H9 (cell line): ENCODE measurements around the gene MIOS. TPM values are rescaled to one million over a fixed set of nuclear protein-coding genes. Genes with fewer than 3 reads are reported as not detected.

Experiments used
- DNase-seq: peaks from one replicate; pipeline ENCODE4 v3.0.0-alpha.2; 2017
- H2AFZ ChIP-seq: one replicate; pipeline ENCODE4 v1.6.1; 2013; ENCODE audit warnings: mild to moderate bottlenecking, low read length, control low read depth, moderate library complexity
- H2AK5ac ChIP-seq: 2 replicates; pipeline ENCODE4 v1.6.1; 2013; ENCODE audit warnings: low read length, control low read depth, mixed read lengths; ENCODE audit not compliant: insufficient read length
- H2BK120ac ChIP-seq: one replicate; pipeline ENCODE4 v1.6.1; 2013; ENCODE audit warnings: low read depth, mild to moderate bottlenecking, low read length, control low read depth, inconsistent platforms; ENCODE audit not compliant: poor library complexity, severe bottlenecking
- H2BK12ac ChIP-seq: 2 replicates; pipeline ENCODE4 v1.6.1; 2013; ENCODE audit warnings: low read length, control low read depth, mixed read lengths, low read depth; ENCODE audit not compliant: insufficient read length
- H2BK15ac ChIP-seq: 2 replicates; pipeline ENCODE4 v1.6.1; 2013; ENCODE audit warnings: low read depth, low read length, control low read depth
- H2BK20ac ChIP-seq: one replicate; pipeline ENCODE4 v1.6.1; 2013; ENCODE audit warnings: low read depth, mild to moderate bottlenecking, low read length, control low read depth, inconsistent platforms; ENCODE audit not compliant: poor library complexity, severe bottlenecking
- H2BK5ac ChIP-seq: 2 replicates; pipeline ENCODE4 v1.6.1; 2013; ENCODE audit warnings: low read length, control low read depth, mixed read lengths; ENCODE audit not compliant: insufficient read length
- H3K14ac ChIP-seq: 2 replicates; pipeline ENCODE4 v1.6.1; 2013; ENCODE audit warnings: low read length, control low read depth; ENCODE audit not compliant: insufficient read depth
- H3K18ac ChIP-seq: 2 replicates; pipeline ENCODE4 v1.6.1; 2013; ENCODE audit warnings: low read depth, mild to moderate bottlenecking, mixed read lengths, low read length, control low read depth; ENCODE audit not compliant: insufficient read length
- H3K23ac ChIP-seq: 2 replicates; pipeline ENCODE4 v1.6.1; 2013; ENCODE audit warnings: low read length, control low read depth, mixed read lengths, low read depth; ENCODE audit not compliant: insufficient read length
- H3K23me2 ChIP-seq: 2 replicates; pipeline ENCODE4 v1.6.1; 2013; ENCODE audit warnings: low read depth, mild to moderate bottlenecking, mixed read lengths, low read length, control low read depth; ENCODE audit not compliant: insufficient read length, poor library complexity, severe bottlenecking
- H3K27ac ChIP-seq: 2 replicates; pipeline ENCODE4 v1.5.1; 2013; ENCODE audit warnings: low read length, control low read depth, mixed read lengths, low read depth; ENCODE audit not compliant: insufficient read length
- H3K27me3 ChIP-seq: 2 replicates; pipeline ENCODE4 v1.6.1; 2013; ENCODE audit warnings: low read length, control low read depth, inconsistent platforms; ENCODE audit not compliant: insufficient read depth
- H3K4ac ChIP-seq: 2 replicates; pipeline ENCODE4 v1.6.1; 2013; ENCODE audit warnings: low read depth, mild to moderate bottlenecking, control low read depth, inconsistent platforms, low read length, moderate library complexity
- H3K4me1 ChIP-seq: 2 replicates; pipeline ENCODE4 v1.6.1; 2013; ENCODE audit warnings: low read length, control low read depth, inconsistent platforms; ENCODE audit not compliant: insufficient read depth
- H3K4me2 ChIP-seq: 2 replicates; pipeline ENCODE4 v1.6.1; 2013; ENCODE audit warnings: low read length, control low read depth, mixed read lengths; ENCODE audit not compliant: insufficient read length, insufficient read depth
- H3K56ac ChIP-seq: 2 replicates; pipeline ENCODE4 v1.6.1; 2013; ENCODE audit warnings: low read depth, mild to moderate bottlenecking, mixed read lengths, low read length, control low read depth; ENCODE audit not compliant: insufficient read length
- H3K79me1 ChIP-seq: 2 replicates; pipeline ENCODE4 v1.6.1; 2013; ENCODE audit warnings: low read depth, mild to moderate bottlenecking, moderate library complexity, low read length, control low read depth, inconsistent platforms; ENCODE audit not compliant: insufficient read depth, poor library complexity, severe bottlenecking
- H3K79me2 ChIP-seq: 2 replicates; pipeline ENCODE4 v1.6.1; 2013; ENCODE audit warnings: low read length, control low read depth, inconsistent platforms; ENCODE audit not compliant: insufficient read depth
- H3K9ac ChIP-seq: 2 replicates; pipeline ENCODE4 v1.6.1; 2013; ENCODE audit warnings: low read length, control low read depth, mixed read lengths; ENCODE audit not compliant: insufficient read length; ENCODE audit errors: extremely low read depth
- H3K9me3 ChIP-seq: one replicate; pipeline ENCODE4 v1.6.1; 2013; ENCODE audit warnings: low read depth, low read length, inconsistent platforms; ENCODE audit not compliant: control insufficient read depth
- H3T11ph ChIP-seq: one replicate; pipeline ENCODE4 v1.6.1; 2013; ENCODE audit warnings: mild to moderate bottlenecking, low read length, control low read depth, inconsistent platforms
- H4K20me1 ChIP-seq: one replicate; pipeline ENCODE4 v1.6.1; 2013; ENCODE audit not compliant: control insufficient read depth, insufficient read length, insufficient read depth
- H4K5ac ChIP-seq: 2 replicates; pipeline ENCODE4 v1.6.1; 2013; ENCODE audit warnings: low read depth, mild to moderate bottlenecking, mixed read lengths, low read length, control low read depth; ENCODE audit not compliant: insufficient read length
- H4K8ac ChIP-seq: replicated peaks from 2 replicates; pipeline ENCODE4 v1.6.1; 2013; ENCODE audit warnings: low read length, control low read depth, mixed read lengths, low read depth; ENCODE audit not compliant: insufficient read length
- H4K91ac ChIP-seq: 2 replicates; pipeline ENCODE4 v1.6.1; 2013; ENCODE audit warnings: low read depth, mild to moderate bottlenecking, moderate library complexity, mixed read lengths, low read length, control low read depth; ENCODE audit not compliant: insufficient read length
- H3K27ac Mint-ChIP-seq, 3 experiments: 2 replicates in 2 of 3; 3 replicates in 1 of 3; pipeline ENCODE4 v1.8.0; 2020 to 2021; ENCODE audit warnings: mixed read lengths in 3 of 3, mild to moderate bottlenecking in 1 of 3, moderate library complexity in 1 of 3
- H3K27me3 Mint-ChIP-seq: 2 replicates; pipeline ENCODE4 v1.8.0; 2021; ENCODE audit warnings: low read depth, mild to moderate bottlenecking, moderate library complexity, mixed read lengths
- H3K36me3 Mint-ChIP-seq, 3 experiments: 2 replicates in 2 of 3; 3 replicates in 1 of 3; pipeline ENCODE4 v1.8.0; 2020 to 2021; ENCODE audit warnings: low read depth in 3 of 3, mixed read lengths in 3 of 3; ENCODE audit not compliant: insufficient read depth in 1 of 3
- H3K4me1 Mint-ChIP-seq, 2 experiments: 2 replicates each; pipeline ENCODE4 v1.8.0; 2020; ENCODE audit warnings: mixed read lengths in 2 of 2
- H3K4me3 Mint-ChIP-seq, 2 experiments: 2 replicates in 1 of 2; 3 replicates in 1 of 2; pipeline ENCODE4 v1.8.0; 2020 to 2021; ENCODE audit warnings: mild to moderate bottlenecking in 2 of 2, mixed read lengths in 2 of 2, moderate library complexity in 1 of 2
- H3K9me3 Mint-ChIP-seq, 2 experiments: 2 replicates in 1 of 2; 3 replicates in 1 of 2; pipeline ENCODE4 v1.8.0; 2020; ENCODE audit warnings: mild to moderate bottlenecking in 2 of 2, mixed read lengths in 2 of 2, moderate library complexity in 1 of 2
- CTCF ChIP-seq: fragments of 200-600 bp; sonication (generic); conservative IDR thresholded peaks from 3 replicates; pipeline ENCODE4 v1.8.0; 2021; ENCODE audit warnings: antibody characterized with exemption, mild to moderate bottlenecking
- WGBS: extraction: QIAGEN DNeasy Blood & Tissue Kit; methylation state at CpG from one replicate; pipeline ENCODE4 v1.1.7; 2013; ENCODE audit warnings: missing lambda C conversion rate, low lambda C conversion rate, mixed read lengths; ENCODE audit not compliant: insufficient read length; ENCODE audit errors: extremely low coverage; 5-methylcytosine and 5-hydroxymethylcytosine counted together
- total RNA-seq: library from RNA; stranded (reverse); gene quantifications from 2 replicates; pipeline ENCODE4 v1.2.1, GENCODE V29; 2021

MIOS gene
- total RNA-seq, 1 experiment from 2014 or later, result 46.4 TPM

GRCh38 chr7:7628476-7628875 is 61.8 kb downstream of the MIOS start:
- Mint-ChIP-seq H3K4me3 (no peak overlapping the region), H3K27me3 (no peaks in the 10 kb centered on the region; the same call in 1 of the 2 replicates), H3K36me3 (peaks cover 21 to 38% (median 25%) of the 10 kb centered on the region in 3 experiments), H3K9me3 (peaks cover 35 to 41% of the 10 kb centered on the region in 2 experiments), H3K27ac (no peak overlapping the region), H3K4me1 (peaks cover 3 to 5% of the 10 kb centered on the region in 2 experiments; a peak in 1 of 4 replicates)
- no peak for DNase-seq
- H3K4me1 ChIP-seq, result no peaks in the 10 kb centered on the region
- H3K56ac ChIP-seq, result no peak overlapping the region
- H3K14ac ChIP-seq, result no peak overlapping the region
- no peak overlapping the region for H2BK20ac ChIP-seq
- no peaks in the 10 kb centered on the region for H3K9me3 ChIP-seq
- no peak overlapping the region for H2AFZ ChIP-seq
- H3K18ac ChIP-seq, result no peak overlapping the region
- H3K4me2 ChIP-seq, result no peak overlapping the region
- no peak overlapping the region for H3K4ac ChIP-seq
- no peaks in the 10 kb centered on the region for H4K20me1 ChIP-seq
- no peak overlapping the region for H3T11ph ChIP-seq
- H3K27me3 ChIP-seq, result no peaks in the 10 kb centered on the region
- no peak overlapping the region for H2AK5ac ChIP-seq
- H2BK120ac ChIP-seq, result no peak overlapping the region
- no peak overlapping the region for H3K23ac ChIP-seq
- no peak overlapping the region for H4K5ac ChIP-seq
- no peak overlapping the region for H4K91ac ChIP-seq
- no peak overlapping the region for H4K8ac ChIP-seq
- H3K27ac ChIP-seq, result no peak overlapping the region
- no peak overlapping the region for H2BK12ac ChIP-seq
- H2BK5ac ChIP-seq, result no peak overlapping the region
- WGBS, result no CpG with 5 or more reads among the region's 1 CpG
- H2BK15ac ChIP-seq, result no peak overlapping the region
- no peak for TF ChIP-seq CTCF
- no peaks in the 10 kb centered on the region for H3K79me2 ChIP-seq
- no peak overlapping the region for H3K9ac ChIP-seq
- H3K23me2 ChIP-seq, result no peaks in the 10 kb centered on the region
- H3K79me1 ChIP-seq, result no peaks in the 10 kb centered on the region
